Left lobe of liver (tissue), 2 donors: ENCODE measurements around the gene UBE2S. TPM values are rescaled to one million over a fixed set of nuclear protein-coding genes. Genes with fewer than 3 reads are reported as not detected.
A peak's percentile ranks its signal among the peaks of the same experiment; 100 is the strongest.

ENCODE experiments used
- ATAC-seq: fragments of 200-7000 bp; cut with Tn5 transposase; one replicate; pipeline ENCODE4 v1.9.1; 2020; ENCODE audit warnings: mild to moderate bottlenecking, moderate library complexity
- DNase-seq: peaks from one replicate; pipeline ENCODE4 v3.0.0-alpha.2; 2020; ENCODE audit warnings: low spot score
- total RNA-seq: library from RNA; stranded (reverse); gene quantifications from one replicate; pipeline ENCODE4 v1.2.1, GENCODE V29; 2021
- donor health status: DM: no; HTN: no; CAD: no; lungs with moderate emphysema.
- donor health status: DM: no; HTN: yes; CAD: no.

UBE2S gene
- total RNA-seq, 1 donor from 2014 or later: 5.6 TPM

- no peak for DNase-seq
- no peak for ATAC-seq
These were observed 40.8 kb downstream of the UBE2S start for GRCh38 chr19:55366790-55367189.

- ATAC-seq (no peak), DNase-seq (no peak)
These were observed 41.6 kb downstream of the UBE2S start for GRCh38 chr19:55365964-55366363.

GRCh38 chr19:55365245-55365644 lies 42.3 kb downstream of the UBE2S start:
- DNase-seq: no peak
- no peak for ATAC-seq

- no peak for DNase-seq
- no peak for ATAC-seq
These were observed 44.4 kb downstream of the UBE2S start, which contains the start of gene GARIN5B for GRCh38 chr19:55362990-55363716. GARIN5B (minus strand) TSS chr19:55363260; CDS start chr19:55363066, 194 bp downstream.

- DNase-seq: no peak
- no peak for ATAC-seq
These were observed 45.2 kb downstream of the UBE2S start for GRCh38 chr19:55362174-55362989.

GRCh38 chr19:55360902-55361301 lies 46.7 kb downstream of the UBE2S start:
- no peak for ATAC-seq
- no peak for DNase-seq

- ATAC-seq (no peak), DNase-seq (no peak)
These were observed 48.4 kb downstream of the UBE2S start for GRCh38 chr19:55358943-55359908.

- ATAC-seq (no peak), DNase-seq (no peak)
These were observed 49.1 kb downstream of the UBE2S start for GRCh38 chr19:55358493-55358892.

- no peak for DNase-seq
- no peak for ATAC-seq
These were observed 52.3 kb downstream of the UBE2S start for GRCh38 chr19:55355213-55355821.

- DNase-seq: no peak
- no peak for ATAC-seq
These were observed 52.8 kb downstream of the UBE2S start, which contains the start of gene COX6B2 for GRCh38 chr19:55354698-55355212. COX6B2 (minus strand) TSS chr19:55354719; CDS start chr19:55354521, 198 bp downstream.

GRCh38 chr19:55353803-55354697 lies 53.5 kb downstream of the UBE2S start:
- DNase-seq: no peak
- ATAC-seq: peak; percentile 83

- DNase-seq (no peak), ATAC-seq (no peak)
These were observed 54.2 kb downstream of the UBE2S start for GRCh38 chr19:55353356-55353802.

- ATAC-seq (no peak), DNase-seq (no peak)
These were observed 54.9 kb downstream of the UBE2S start for GRCh38 chr19:55352549-55353145.

GRCh38 chr19:55352040-55352439 lies 55.5 kb downstream of the UBE2S start:
- no peak for DNase-seq
- ATAC-seq: no peak

- ATAC-seq: no peak
- DNase-seq: no peak
These were observed 56.8 kb downstream of the UBE2S start for GRCh38 chr19:55350620-55351315.
